Suprapubic skin (tissue), 4 donors: ENCODE results near the gene FXYD4.

Experiments used
- POLR2A ChIP-seq, 2 donors: fragments of 450-650 bp; IDR thresholded peaks; one replicate each; pipeline ENCODE4 v1.6.1; 2017; ENCODE audit warnings: antibody characterized with exemption in 2 of 2, mild to moderate bottlenecking in 2 of 2, moderate library complexity in 2 of 2
- POLR2AphosphoS5 ChIP-seq, 3 donors: sonication (generic); formaldehyde crosslinking; IDR thresholded peaks; one replicate each; pipeline ENCODE4 v1.6.1; 2017; ENCODE audit warnings: antibody characterized with exemption in 3 of 3

DNA sequence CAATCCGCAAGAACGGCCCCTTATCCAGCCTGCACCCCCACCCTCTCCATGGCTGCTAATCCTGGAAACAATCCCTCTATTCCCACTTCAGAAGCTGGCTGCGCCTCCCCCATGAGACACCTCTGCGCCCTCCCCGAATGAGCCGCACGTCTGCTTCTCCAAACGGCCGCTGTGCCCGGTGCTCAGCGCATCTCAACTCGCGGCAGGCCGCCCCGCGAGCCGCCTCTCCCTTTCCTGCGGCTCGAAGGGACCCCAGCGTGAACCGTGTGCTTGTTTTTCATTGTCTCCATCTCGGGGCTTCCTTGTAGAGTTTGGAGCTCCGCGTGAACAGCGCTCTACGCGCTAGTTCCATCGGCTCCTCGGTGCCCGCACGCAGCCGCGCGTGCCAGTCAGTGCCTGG is 20.8 kb upstream of the FXYD4 start:
- TF ChIP-seq POLR2A (IDR thresholded peaks at IDR 0.05) (no peak), POLR2AphosphoS5 (IDR thresholded peaks at IDR 0.05) (no peak)
